ENCODE measurements around the gene NEDD8. TPM values are rescaled to one million over a fixed set of nuclear protein-coding genes. Genes with fewer than 3 reads are reported as not detected.

Gene NEDD8
- total and polyA plus RNA-seq, 2 of the 4 experiments (the other 2 are of a cell fraction): 167 to 375 TPM

- no TSS peak for BruUV-seq (replicated peaks)
- ChIA-PET CTCF (no interaction called here), POLR2A (ENCODE audit: unreplicated experiment) (no interaction called here)
Observed at GRCh38 chr14:24167469-24168114, 64.6 kb downstream of the NEDD8 start.

More at GRCh38 chr14:24167469-24168114, 64.6 kb downstream of the NEDD8 start:
- no peak overlapping the region for H2BK120ac ChIP-seq (ENCODE audit: low read depth, low read length)
- no peak overlapping the region for H3K18ac ChIP-seq (ENCODE audit: low read depth, low read length)
- no peak overlapping the region for H3K14ac ChIP-seq (replicated peaks; ENCODE audit: low read depth, low read length)
- no peak overlapping the region for H3K4me2 ChIP-seq (ENCODE audit: low read depth, low read length)
- ATAC-seq (ENCODE audit: low read depth) (no peak), DNase-seq (no peak)
- H3K27ac ChIP-seq (ENCODE audit: insufficient read depth, low read length): no peak overlapping the region
- TF ChIP-seq CEBPB (IDR thresholded peaks at IDR 0.05; ENCODE audit: low read depth, low read length) (0 out of 2 replicates have a peak, but pooled peaks have one; percentile 46), MAFK (IDR thresholded peaks at IDR 0.05; ENCODE audit: low read depth, low read length) (no peak)
- H2AK9ac ChIP-seq (replicated peaks; ENCODE audit: low read depth, low read length, poor library complexity): no peak overlapping the region
- H3K23ac ChIP-seq (ENCODE audit: low read depth, low read length): no peak overlapping the region
- no peak overlapping the region for H2AK5ac ChIP-seq (ENCODE audit: low read depth, low read length)
- H4K91ac ChIP-seq (ENCODE audit: insufficient read depth, low read depth, low read length): no peak overlapping the region
- H3K9me3 ChIP-seq (ENCODE audit: control insufficient read depth, insufficient read depth, low read length): no peaks in the 10 kb centered on the region
- peaks cover 6 to 25% of the 10 kb centered on the region in 2 experiments; a peak in 3 of 4 replicates for H3K79me1 ChIP-seq (ENCODE audit: low read depth in 1 of 2, low read length in 2 of 2)
- H4K20me1 ChIP-seq (ENCODE audit: insufficient read depth, low read length): no peaks in the 10 kb centered on the region
- H3K36me3 ChIP-seq (ENCODE audit: control insufficient read depth, insufficient read depth, low read length): peaks cover 55% of the 10 kb centered on the region
- no peaks in the 10 kb centered on the region for H3K4me1 ChIP-seq (ENCODE audit: control insufficient read depth, insufficient read depth, low read length)
- 100% methylated on average over 1 of the region's 3 CpGs; no CpG with 5 or more reads in 1 of the 2 experiments for WGBS, 2 experiments (ENCODE audit: extremely low coverage in 2 of 2, insufficient read length in 1 of 2)
- H3K4ac ChIP-seq (ENCODE audit: low read depth, low read length): no peak overlapping the region
- no peak overlapping the region for H4K8ac ChIP-seq (ENCODE audit: low read depth in 2 of 2, low read length in 2 of 2)
- no peak overlapping the region for H3K4me3 ChIP-seq (ENCODE audit: insufficient read depth, low read depth, low read length)
- dilution Hi-C loops (cut with HindIII; ENCODE audit: low sequenced_read_pairs, unreplicated experiment): no loop called here
- in situ Hi-C loops (cut with MboI; ENCODE audit: low sequenced_read_pairs): no loop called here
- intact Hi-C loops (cut with micrococcal nuclease): no loop called here
- H3K56ac ChIP-seq (ENCODE audit: extremely low read depth, insufficient read depth, low read length): no peak overlapping the region
- H2BK5ac ChIP-seq (ENCODE audit: low read depth, low read length, poor library complexity, severe bottlenecking): no peak overlapping the region
- no peaks in the 10 kb centered on the region for H3K27me3 ChIP-seq (ENCODE audit: control insufficient read depth, insufficient read depth, low read length)
- no peak overlapping the region for H2BK15ac ChIP-seq (ENCODE audit: low read depth, low read length)
- no peak overlapping the region for H4K5ac ChIP-seq (ENCODE audit: low read depth, low read length)
- H3K9ac ChIP-seq (ENCODE audit: low read depth, low read length): no peak overlapping the region
- H3K9me1 ChIP-seq (ENCODE audit: insufficient read depth, low read length): peaks cover 5% of the 10 kb centered on the region; the same call in 1 of the 2 replicates
- H2BK20ac ChIP-seq (ENCODE audit: low read depth, low read length): no peak overlapping the region
- H2AFZ ChIP-seq (replicated peaks; ENCODE audit: low read length, poor library complexity): no peak overlapping the region

Small RNAs within 50 kb of the gene (microRNA-seq; reads per million reads assigned to microRNA genes)
- gene AL136295.4 (ENCODE audit: insufficient read depth, insufficient read length) (not detected), gene CHMP4A (ENCODE audit: insufficient read depth, insufficient read length) (not detected), gene IPO4 (ENCODE audit: insufficient read depth, insufficient read length) (not detected), gene MDP1 (ENCODE audit: insufficient read depth, insufficient read length) (not detected)

Small RNAs within 50 kb of the gene (small RNA-seq; reads per million reads assigned to genes)
- gene AL136295.4 (0 to 0.41 (median 0) reads per million in 5 experiments), gene CHMP4A (0 to 0.04 (median 0) reads per million in 5 experiments), gene IPO4 (0 to 0.04 (median 0) reads per million in 5 experiments), gene MDP1 (0 reads per million in 5 experiments)

Other genes starting within 250 kb of the NEDD8 start
Only the 30 nearest of the 34 such genes appear.
- under 0.01 TPM in 1 of 2 replicates, not detected in the other for gene CARMIL3, start 180.4 kb downstream of the NEDD8 start, total RNA-seq (2012; rRNA removed)
- gene CARMIL3, start 180.4 kb downstream of the NEDD8 start, polyA plus RNA-seq (2012; rRNA removed): 0.03 TPM in 1 of 2 replicates, not detected in the other
- gene CPNE6, start 160.8 kb downstream of the NEDD8 start, total RNA-seq (2012; rRNA removed): not detected in 2 replicates
- gene CPNE6, start 160.8 kb downstream of the NEDD8 start, polyA plus RNA-seq (2012; rRNA removed): not detected in 2 replicates
- gene PCK2, start 138.1 kb downstream of the NEDD8 start, total RNA-seq (2012; rRNA removed): 11.1 and 13.4 TPM in 2 replicates
- 23.9 and 29.4 TPM in 2 replicates for gene PCK2, start 138.1 kb downstream of the NEDD8 start, polyA plus RNA-seq (2012; rRNA removed)
- gene DCAF11, start 117.6 kb downstream of the NEDD8 start, total RNA-seq (2012; rRNA removed): 46.7 and 52.0 TPM in 2 replicates
- gene DCAF11, start 117.6 kb downstream of the NEDD8 start, polyA plus RNA-seq (2012; rRNA removed): 19.0 and 21.0 TPM in 2 replicates
- 0.18 and 0.28 TPM in 2 replicates for gene NRL, start 117.4 kb downstream of the NEDD8 start, total RNA-seq (2012; rRNA removed)
- 0.70 and 0.85 TPM in 2 replicates for gene NRL, start 117.4 kb downstream of the NEDD8 start, polyA plus RNA-seq (2012; rRNA removed)
- not detected in 2 replicates for gene FITM1, start 101.7 kb downstream of the NEDD8 start, total RNA-seq (2012; rRNA removed)
- not detected in 2 replicates for gene FITM1, start 101.7 kb downstream of the NEDD8 start, polyA plus RNA-seq (2012; rRNA removed)
- gene PSME1, start 96.2 kb downstream of the NEDD8 start, total RNA-seq (2012; rRNA removed): 42.8 and 55.3 TPM in 2 replicates
- 97.9 and 106 TPM in 2 replicates for gene PSME1, start 96.2 kb downstream of the NEDD8 start, polyA plus RNA-seq (2012; rRNA removed)
- 15.0 and 15.1 TPM in 2 replicates for gene EMC9, start 90.8 kb downstream of the NEDD8 start, total RNA-seq (2012; rRNA removed)
- gene EMC9, start 90.8 kb downstream of the NEDD8 start, polyA plus RNA-seq (2012; rRNA removed): 19.2 and 21.6 TPM in 2 replicates
- gene PSME2, start 85.8 kb downstream of the NEDD8 start, total RNA-seq (2012; rRNA removed): 92.2 and 104 TPM in 2 replicates
- 141 and 171 TPM in 2 replicates for gene PSME2, start 85.8 kb downstream of the NEDD8 start, polyA plus RNA-seq (2012; rRNA removed)
- 26.1 and 37.5 TPM in 2 replicates for gene RNF31, start 84.9 kb downstream of the NEDD8 start, total RNA-seq (2012; rRNA removed)
- gene RNF31, start 84.9 kb downstream of the NEDD8 start, polyA plus RNA-seq (2012; rRNA removed): 28.9 and 31.6 TPM in 2 replicates
- gene IRF9, start 71.1 kb downstream of the NEDD8 start, total RNA-seq (2012; rRNA removed): 29.7 and 34.6 TPM in 2 replicates
- gene IRF9, start 71.1 kb downstream of the NEDD8 start, polyA plus RNA-seq (2012; rRNA removed): 23.2 and 25.6 TPM in 2 replicates
- 0.36 and 0.56 TPM in 2 replicates for gene REC8, start 60.3 kb downstream of the NEDD8 start, total RNA-seq (2012; rRNA removed)
- 3.5 and 3.6 TPM in 2 replicates for gene REC8, start 60.3 kb downstream of the NEDD8 start, polyA plus RNA-seq (2012; rRNA removed)
- 36.7 and 37.6 TPM in 2 replicates for gene IPO4, start 43.6 kb downstream of the NEDD8 start, total RNA-seq (2012; rRNA removed)
- gene IPO4, start 43.6 kb downstream of the NEDD8 start, polyA plus RNA-seq (2012; rRNA removed): 39.4 and 39.9 TPM in 2 replicates
- gene TM9SF1, start 36.9 kb downstream of the NEDD8 start, total RNA-seq (2012; rRNA removed): 51.9 and 65.6 TPM in 2 replicates
- 40.4 and 40.9 TPM in 2 replicates for gene TM9SF1, start 36.9 kb downstream of the NEDD8 start, polyA plus RNA-seq (2012; rRNA removed)
- gene TSSK4, start 26.7 kb downstream of the NEDD8 start, total RNA-seq (2012; rRNA removed): under 0.01 TPM in 1 of 2 replicates, not detected in the other
- gene TSSK4, start 26.7 kb downstream of the NEDD8 start, polyA plus RNA-seq (2012; rRNA removed): 0.07 TPM in 1 of 2 replicates, not detected in the other
- 22.0 and 31.7 TPM in 2 replicates for gene CHMP4A, start 18.9 kb downstream of the NEDD8 start, total RNA-seq (2012; rRNA removed)
- 63.8 and 66.4 TPM in 2 replicates for gene CHMP4A, start 18.9 kb downstream of the NEDD8 start, polyA plus RNA-seq (2012; rRNA removed)
- gene MDP1, start 16.3 kb downstream of the NEDD8 start, total RNA-seq (2012; rRNA removed): 15.1 and 16.7 TPM in 2 replicates
- 16.7 and 17.8 TPM in 2 replicates for gene MDP1, start 16.3 kb downstream of the NEDD8 start, polyA plus RNA-seq (2012; rRNA removed)
- 56.1 and 92.5 TPM in 2 replicates for gene GMPR2, start 562 bp upstream of the NEDD8 start, total RNA-seq (2012; rRNA removed)
- gene GMPR2, start 562 bp upstream of the NEDD8 start, polyA plus RNA-seq (2012; rRNA removed): 63.7 and 65.7 TPM in 2 replicates
- gene TINF2, start 10.3 kb upstream of the NEDD8 start, total RNA-seq (2012; rRNA removed): 21.1 and 26.9 TPM in 2 replicates
- gene TINF2, start 10.3 kb upstream of the NEDD8 start, polyA plus RNA-seq (2012; rRNA removed): 30.0 and 33.0 TPM in 2 replicates
- 0.56 and 0.72 TPM in 2 replicates for gene TGM1, start 30.8 kb upstream of the NEDD8 start, total RNA-seq (2012; rRNA removed)
- gene TGM1, start 30.8 kb upstream of the NEDD8 start, polyA plus RNA-seq (2012; rRNA removed): 2.7 and 3.3 TPM in 2 replicates
- gene RABGGTA, start 39.2 kb upstream of the NEDD8 start, total RNA-seq (2012; rRNA removed): 25.6 and 27.2 TPM in 2 replicates
- 55.6 and 64.0 TPM in 2 replicates for gene RABGGTA, start 39.2 kb upstream of the NEDD8 start, polyA plus RNA-seq (2012; rRNA removed)
- gene DHRS1, start 67.4 kb upstream of the NEDD8 start, total RNA-seq (2012; rRNA removed): 13.1 and 15.8 TPM in 2 replicates
- 34.7 and 38.6 TPM in 2 replicates for gene DHRS1, start 67.4 kb upstream of the NEDD8 start, polyA plus RNA-seq (2012; rRNA removed)
- 22.5 and 25.8 TPM in 2 replicates for gene NOP9, start 67.5 kb upstream of the NEDD8 start, total RNA-seq (2012; rRNA removed)
- gene NOP9, start 67.5 kb upstream of the NEDD8 start, polyA plus RNA-seq (2012; rRNA removed): 11.7 and 11.8 TPM in 2 replicates
- under 0.01 TPM in 2 replicates for gene CIDEB, start 75.6 kb upstream of the NEDD8 start, total RNA-seq (2012; rRNA removed)
- 0.19 TPM in 2 replicates for gene CIDEB, start 75.6 kb upstream of the NEDD8 start, polyA plus RNA-seq (2012; rRNA removed)
- gene LTB4R2, start 77.8 kb upstream of the NEDD8 start, total RNA-seq (2012; rRNA removed): 0.56 and 0.72 TPM in 2 replicates
- 1.7 and 2.0 TPM in 2 replicates for gene LTB4R2, start 77.8 kb upstream of the NEDD8 start, polyA plus RNA-seq (2012; rRNA removed)
- 0.18 and 0.28 TPM in 2 replicates for gene LTB4R, start 79.1 kb upstream of the NEDD8 start, total RNA-seq (2012; rRNA removed)
- gene LTB4R, start 79.1 kb upstream of the NEDD8 start, polyA plus RNA-seq (2012; rRNA removed): 2.3 TPM in 2 replicates
- gene ADCY4, start 102.7 kb upstream of the NEDD8 start, total RNA-seq (2012; rRNA removed): not detected in 2 replicates
- gene ADCY4, start 102.7 kb upstream of the NEDD8 start, polyA plus RNA-seq (2012; rRNA removed): 0.04 TPM in 1 of 2 replicates, not detected in the other
- gene RIPK3, start 107.6 kb upstream of the NEDD8 start, total RNA-seq (2012; rRNA removed): not detected in 2 replicates
- gene RIPK3, start 107.6 kb upstream of the NEDD8 start, polyA plus RNA-seq (2012; rRNA removed): 0.09 TPM in 1 of 2 replicates, not detected in the other
- gene NFATC4, start 135.8 kb upstream of the NEDD8 start, total RNA-seq (2012; rRNA removed): 13.6 and 15.6 TPM in 2 replicates
- gene NFATC4, start 135.8 kb upstream of the NEDD8 start, polyA plus RNA-seq (2012; rRNA removed): 35.8 and 38.4 TPM in 2 replicates
- gene NYNRIN, start 166.6 kb upstream of the NEDD8 start, total RNA-seq (2012; rRNA removed): 1.7 and 2.2 TPM in 2 replicates
- 5.3 and 5.4 TPM in 2 replicates for gene NYNRIN, start 166.6 kb upstream of the NEDD8 start, polyA plus RNA-seq (2012; rRNA removed)

All from IMR-90 (cell line).